Activated T-cell treated with anti-CD3 and anti-CD28 coated beads, Interleukin-2, amount 50 U/mL, for 1 hour (primary cell): Measurements from ENCODE around the gene MYO1H.

ENCODE experiments used
- DNase-seq: peaks from one replicate; pipeline ENCODE4 v3.0.0-alpha.2; 2020

Gene MYO1H

DNA sequence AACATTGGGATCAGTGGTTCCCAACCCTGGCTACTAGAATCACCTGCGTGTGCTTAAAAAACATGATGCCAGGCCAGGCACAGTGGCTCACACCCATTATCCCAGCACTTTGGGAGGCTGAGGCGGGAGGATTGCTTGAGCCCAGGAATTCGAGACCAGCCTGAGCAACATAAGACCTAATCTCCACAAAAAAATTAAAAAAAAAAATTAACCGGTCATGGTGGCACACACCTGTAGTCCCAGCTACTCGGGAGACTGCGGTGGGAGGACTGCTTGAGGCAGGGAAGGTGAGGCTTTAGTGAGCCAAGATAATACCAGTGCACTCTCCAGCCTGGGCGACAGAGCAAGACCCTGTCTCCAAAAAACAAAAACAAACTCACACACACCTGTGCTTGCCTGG lies 127.4 kb downstream of the MYO1H start:
- DNase-seq: no peak

DNA sequence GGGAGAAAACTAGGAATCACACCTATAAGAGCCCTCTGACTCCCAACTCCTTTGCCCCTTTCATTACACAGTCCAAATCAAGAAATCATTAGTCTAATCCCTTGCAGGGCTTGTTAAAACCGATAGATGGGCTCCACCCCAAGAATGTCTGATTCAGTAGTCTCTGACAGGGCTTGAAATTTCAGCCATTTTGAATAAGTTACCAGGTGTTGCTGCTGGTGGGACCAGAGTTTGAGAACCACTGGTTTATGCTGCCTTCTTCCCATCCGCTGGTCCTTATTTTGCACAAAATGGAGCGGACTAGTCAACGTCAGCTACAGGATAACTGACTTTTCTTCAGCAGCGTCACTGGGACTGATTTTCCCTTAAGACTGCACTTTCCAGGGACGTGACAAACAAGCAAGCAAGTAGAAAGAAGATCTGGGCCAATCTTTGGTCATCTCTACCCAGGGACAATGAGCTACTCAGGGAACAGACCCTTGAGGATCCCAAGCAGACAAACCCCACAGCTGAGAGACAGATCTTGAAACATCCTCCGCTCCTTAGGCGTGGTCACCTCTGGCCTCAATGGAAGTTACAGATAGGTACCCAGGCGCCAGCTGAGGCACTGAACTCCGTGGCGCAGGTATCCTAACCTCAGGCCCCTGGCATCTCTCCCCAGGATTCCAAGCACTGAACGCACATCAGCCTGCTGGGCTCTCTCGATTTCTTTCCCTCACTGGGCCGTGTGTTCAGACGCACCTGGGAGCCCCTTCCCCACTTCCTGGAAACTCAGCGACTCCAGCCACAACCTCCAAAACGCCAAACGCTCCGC lies 128.5 kb downstream of the MYO1H start:
- DNase-seq: no peak

DNA sequence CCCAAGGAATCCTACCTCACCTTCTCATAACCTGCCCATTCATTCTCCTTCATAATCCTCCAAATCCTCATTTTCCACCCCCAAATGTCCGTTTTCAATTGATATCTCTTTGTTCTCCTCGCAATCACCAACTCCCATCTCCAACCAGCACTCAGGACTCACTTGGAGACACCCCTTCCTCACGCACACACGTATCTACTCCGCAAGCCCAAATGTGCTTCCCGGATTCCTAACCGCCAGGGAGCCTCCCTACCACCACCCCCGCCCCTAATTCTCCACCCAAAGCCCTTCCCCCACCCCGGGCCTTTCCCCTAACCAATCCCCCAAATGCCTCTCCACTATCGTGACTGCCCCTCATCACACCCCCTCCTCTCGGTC lies 129.1 kb downstream of the MYO1H start:
- DNase-seq: no peak

DNA sequence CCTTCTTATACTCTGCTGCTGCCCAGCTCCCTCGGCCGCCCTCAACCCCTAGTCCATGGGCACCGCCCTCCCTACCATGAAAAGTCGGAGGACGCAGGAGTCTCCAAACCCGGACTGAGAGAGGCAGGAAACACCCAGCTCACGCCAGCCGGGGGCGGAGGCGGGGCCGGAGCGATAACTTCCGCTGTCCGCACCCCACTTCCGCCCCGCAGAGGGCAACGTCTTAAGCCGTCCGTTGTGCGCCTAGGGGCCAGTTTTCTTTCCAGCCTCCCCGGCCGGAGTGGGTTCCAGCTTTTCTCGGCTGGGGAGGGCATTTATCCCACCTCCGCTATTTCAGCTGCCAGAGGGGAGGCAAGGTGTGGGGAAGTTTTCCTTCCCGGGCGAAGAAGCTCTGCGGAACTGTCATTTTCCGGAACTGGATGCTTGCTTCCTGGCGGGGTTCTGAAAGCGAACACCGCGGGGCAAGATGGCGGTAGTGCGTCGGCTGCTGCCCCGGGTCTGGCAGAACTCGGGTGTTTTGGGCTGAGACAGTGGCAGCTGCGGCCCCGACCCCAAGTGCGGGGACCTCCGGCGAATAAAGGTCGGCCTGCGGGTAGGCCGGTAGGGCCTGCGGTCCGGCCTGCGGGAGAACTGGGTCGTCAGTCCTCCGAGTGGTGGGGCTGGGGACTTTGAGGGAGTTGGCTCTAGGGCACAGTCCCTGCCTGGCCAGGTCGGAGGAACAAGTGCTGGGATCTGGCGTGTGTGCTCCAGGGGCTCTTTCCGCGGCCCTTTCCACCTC lies 129.7 kb downstream of the MYO1H start, which contains the start of the genes KCTD10 and UBE3B:
KCTD10 (minus strand) TSS at position 116 of the 778 bp plus-strand sequence; CDS start at position 78, 38 bp downstream.
UBE3B (plus strand) TSS at position 450 of the 778 bp plus-strand sequence. CDS start 5,918 bp downstream, outside the sequence.
- peak; percentile 90 for DNase-seq

DNA sequence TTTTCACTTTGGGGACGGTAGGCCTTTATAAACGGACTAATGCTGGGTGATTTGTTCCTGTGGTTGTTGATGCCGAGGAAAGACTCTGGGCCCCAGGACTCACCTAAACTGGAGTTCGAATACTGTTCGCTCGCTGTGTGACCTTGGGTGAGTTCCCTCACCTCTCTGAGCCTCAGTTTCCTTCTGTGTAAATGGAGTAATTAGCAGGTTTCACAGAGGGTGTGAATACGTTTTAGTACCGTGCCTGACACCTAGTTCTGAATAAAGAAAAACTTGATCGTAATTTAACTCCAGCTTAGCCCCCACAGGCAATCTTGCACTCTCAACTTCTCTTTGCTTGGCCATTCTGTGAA lies 130.2 kb downstream of the MYO1H start:
- DNase-seq: no peak

DNA sequence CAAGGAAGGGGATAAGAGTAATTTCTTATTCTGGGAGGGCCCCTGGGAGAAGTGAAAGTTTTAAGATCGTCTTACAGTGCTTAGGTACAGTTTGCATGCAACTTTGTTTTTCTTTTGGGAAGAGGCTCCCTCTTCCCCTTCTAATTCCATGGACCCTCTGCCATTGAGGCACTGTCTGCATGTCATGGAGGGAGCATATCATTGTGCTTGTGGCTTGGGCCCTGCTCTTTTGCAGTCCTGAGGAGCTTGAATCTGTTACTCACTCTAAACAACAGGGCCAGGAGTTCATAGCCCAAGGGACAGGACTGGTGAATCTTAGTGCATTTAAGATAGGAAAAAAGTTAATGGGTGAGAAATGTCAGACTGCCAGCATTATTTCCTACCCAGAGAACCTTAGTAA lies 132.1 kb downstream of the MYO1H start:
- DNase-seq: no peak

DNA sequence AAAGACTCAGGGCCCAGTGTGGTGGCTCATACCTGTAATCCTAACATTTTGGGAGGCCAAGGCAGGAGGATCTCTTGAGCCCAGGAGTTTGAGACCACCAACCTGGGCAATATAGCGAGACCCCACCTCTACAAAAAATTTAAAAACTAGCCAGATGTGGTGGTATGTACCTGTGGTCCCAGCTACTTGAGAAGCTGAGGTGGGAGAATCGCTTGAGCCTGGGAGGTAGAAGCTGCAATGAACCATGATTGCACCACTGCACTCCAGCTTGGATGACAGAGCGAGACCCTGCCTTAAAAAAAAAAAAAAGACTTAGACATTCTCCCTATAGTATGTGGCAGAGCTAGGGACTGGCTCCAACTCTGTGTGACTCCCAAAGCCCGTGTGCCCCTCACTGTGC lies 132.7 kb downstream of the MYO1H start:
- no peak for DNase-seq

DNA sequence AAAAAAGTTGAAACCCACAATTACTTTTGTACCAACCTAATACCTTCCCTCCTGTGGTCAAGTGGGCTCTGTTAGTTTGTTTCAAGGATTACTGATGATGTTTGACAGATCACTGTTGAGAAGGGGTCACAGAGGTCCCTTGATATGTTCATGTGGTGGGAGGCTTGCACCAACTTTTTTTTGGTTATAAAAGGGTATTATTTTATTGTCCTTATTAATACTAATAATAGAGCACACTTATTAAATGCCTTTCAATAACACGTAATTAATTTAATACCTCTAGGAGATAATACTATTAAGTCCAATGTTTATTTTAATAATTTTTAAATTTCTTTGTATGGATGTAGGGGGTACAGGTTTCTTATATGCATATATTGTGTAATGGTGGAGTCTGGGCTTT lies 134.2 kb downstream of the MYO1H start:
- no peak for DNase-seq

DNA sequence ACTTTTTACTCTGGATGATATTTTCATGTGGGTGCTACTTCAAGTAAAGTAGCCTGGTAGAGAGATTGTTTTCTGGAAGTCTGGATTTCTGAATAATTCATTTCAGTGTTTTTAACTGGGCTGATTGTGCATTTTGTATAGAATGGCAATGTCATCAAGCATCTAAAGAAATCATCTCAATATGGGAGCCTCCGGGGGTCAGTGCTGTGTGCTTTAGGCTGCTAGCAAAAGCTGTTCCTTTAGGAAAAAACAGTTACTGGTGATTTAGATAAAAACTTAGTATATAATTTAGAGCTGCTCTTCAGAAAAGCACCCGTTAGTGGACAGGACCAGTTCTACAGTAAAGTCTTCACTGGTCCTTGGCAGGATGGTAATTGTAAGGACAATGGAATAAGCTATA lies 134.8 kb downstream of the MYO1H start:
- DNase-seq: no peak

DNA sequence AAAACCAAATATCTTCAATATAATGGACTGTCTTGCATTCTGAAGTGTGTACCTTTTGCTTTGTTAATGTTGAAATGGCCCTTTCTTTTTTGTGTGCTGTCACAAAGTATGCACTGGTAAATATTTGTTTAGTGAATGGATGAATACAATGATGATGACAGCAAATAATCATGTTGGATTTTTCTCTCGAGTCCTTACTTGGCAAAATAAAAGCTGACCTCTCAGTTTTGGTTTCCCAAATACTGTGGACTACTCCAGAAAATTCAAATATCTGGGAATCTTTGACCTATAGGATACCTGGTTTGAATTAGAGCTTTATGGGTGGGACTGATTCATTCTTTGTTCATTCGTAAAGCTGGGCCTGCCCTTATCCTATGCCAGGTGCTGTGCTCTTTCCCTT lies 135.2 kb downstream of the MYO1H start:
- no peak for DNase-seq

DNA sequence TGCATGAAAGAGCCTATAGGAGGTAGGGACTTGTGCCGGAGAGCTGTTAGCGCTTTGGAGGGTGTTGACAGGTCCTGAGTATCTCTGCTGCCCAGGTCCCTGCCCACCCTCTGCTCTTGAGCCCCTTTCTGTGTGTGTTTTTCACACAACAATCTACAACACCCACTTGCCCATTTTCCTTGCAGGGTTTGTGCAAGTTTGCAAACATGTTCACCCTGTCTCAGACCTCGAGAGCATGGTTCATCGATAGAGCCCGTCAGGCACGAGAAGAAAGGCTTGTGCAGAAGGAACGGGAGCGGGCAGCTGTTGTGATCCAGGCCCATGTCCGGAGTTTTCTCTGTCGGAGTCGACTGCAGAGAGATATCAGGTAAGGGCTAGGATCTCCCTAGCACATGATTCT lies 135.6 kb downstream of the MYO1H start:
- no peak for DNase-seq

DNA sequence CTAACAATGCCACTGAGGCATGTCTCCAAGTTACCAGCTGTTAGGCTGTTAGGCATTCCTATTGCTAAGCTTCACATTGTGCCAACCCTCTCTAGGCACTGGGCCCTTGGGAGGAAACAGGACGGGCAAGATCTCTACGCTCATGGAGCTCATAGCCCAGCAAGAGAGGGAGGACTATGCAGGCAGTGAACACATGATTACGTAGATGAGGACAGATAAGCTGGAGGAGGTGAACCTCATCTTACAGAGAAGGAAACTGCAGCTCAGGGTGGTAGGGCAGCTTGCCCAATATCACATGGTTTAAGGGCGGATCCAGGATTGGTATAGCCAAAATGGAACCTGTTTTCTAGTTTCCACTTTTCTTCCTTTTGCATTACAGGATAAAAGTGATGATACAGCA lies 137.5 kb downstream of the MYO1H start:
- DNase-seq: no peak

DNA sequence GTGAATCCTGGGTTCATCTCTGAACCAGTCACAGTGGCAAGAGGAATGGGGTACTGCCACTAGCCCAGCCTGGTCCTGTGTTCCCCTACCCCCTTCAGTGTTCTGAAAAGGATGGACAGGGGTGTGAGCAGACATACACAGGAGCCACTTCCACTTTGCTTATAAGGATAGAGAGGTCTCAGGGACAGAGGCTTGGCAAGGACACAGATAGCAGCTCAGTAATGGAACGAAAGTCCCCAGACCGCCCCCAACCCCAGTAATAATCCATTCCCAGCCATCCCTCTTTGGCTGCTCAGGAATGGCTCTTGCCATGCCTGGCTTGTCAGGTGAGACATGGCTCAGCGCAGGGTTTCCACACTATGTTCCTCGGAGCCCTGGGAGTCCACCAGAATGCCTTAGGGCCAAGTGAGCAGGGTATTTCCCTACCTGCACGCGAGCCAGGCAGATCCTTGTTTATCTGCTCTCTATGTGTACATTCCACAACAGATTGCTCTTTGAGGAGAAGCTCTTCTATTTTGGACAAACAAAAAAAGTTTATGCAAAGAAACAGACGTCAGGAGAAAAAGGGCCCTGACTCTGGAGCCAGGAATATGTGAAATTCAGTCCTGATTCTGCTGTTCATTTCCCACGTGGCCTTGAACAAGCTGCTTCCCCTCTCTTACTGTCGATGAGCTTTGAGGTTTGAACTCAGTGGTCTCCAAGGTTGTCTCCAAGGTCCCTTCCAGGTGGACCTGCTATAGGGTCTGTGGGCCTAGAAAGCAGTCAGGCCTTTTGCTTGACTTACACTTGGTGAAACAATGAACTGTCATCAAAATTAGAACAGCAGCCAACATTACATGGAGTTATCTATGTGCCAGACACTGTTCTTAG lies 139.7 kb downstream of the MYO1H start:
- DNase-seq: no peak

DNA sequence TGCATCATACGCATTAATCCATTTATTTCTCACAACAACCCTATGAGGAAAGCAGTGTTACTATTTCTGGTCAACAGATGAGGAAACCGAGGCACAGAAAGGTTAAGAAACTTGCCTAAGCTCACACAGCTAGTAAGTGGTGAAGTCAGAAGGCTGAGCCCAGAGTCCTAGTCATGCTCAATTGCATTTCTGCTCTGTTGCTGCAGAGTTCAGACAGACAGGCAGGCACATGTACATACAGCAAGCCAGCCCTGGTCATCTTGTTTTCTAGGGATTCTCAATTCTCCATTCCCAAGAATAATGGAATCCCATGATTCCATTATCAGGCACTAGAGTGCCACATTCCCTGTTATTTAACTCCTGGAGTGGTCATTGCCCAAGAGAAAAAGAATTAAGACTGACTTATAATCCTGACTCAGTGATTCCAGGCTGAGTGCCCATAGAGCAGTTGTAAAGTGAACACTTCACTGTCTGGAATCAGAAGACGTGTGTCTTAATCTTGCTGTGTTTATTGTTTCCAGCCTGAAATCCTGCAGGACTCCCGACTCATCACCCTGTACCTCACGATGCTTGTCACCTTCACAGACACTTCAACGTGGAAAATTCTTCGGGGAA lies 140.5 kb downstream of the MYO1H start:
- no peak for DNase-seq

DNA sequence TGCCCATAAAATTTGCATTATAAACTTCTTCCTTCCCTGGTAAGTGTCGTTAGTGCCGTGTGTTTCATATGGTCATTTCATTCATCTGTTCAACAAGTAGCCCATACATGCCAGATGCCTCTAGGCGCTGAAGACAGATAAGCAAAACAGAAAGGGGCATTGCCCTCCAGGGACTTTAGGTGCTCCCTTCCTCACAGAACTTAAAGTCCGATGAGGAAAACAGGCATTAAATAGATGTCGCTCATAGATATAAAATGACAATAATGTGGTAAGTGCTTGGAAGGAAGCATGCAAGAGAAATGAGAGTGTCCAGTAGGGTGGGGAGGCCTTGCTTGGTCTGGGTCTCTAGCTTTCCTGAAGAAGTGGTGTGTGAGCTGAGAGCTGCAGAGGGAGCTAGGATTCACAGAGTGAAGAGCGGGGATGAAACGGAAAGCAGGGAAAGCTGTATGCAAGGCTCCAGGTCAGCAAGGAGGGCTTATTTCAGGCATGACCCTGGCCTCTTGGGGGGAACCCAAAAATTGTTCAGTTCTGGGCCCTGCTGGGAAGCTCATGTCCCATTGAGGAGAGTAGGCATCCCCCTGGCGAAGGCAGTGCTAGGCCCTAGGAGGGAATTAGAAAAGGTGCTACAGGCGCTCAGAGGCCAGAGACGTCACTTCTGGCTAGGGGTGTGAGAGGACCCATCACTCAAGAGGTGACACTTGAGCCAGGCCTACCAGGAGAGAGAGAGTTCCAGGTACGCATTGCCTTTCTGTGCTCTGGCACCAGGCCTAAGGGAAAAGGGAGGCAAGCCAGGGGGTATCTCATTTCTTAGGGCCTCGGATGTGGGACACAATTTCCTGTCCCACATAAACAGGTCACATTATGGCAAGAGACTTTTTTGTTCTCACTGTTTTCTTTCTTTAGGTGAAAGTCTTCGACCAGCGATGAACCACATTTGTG lies 141.6 kb downstream of the MYO1H start:
- no peak for DNase-seq

DNA sequence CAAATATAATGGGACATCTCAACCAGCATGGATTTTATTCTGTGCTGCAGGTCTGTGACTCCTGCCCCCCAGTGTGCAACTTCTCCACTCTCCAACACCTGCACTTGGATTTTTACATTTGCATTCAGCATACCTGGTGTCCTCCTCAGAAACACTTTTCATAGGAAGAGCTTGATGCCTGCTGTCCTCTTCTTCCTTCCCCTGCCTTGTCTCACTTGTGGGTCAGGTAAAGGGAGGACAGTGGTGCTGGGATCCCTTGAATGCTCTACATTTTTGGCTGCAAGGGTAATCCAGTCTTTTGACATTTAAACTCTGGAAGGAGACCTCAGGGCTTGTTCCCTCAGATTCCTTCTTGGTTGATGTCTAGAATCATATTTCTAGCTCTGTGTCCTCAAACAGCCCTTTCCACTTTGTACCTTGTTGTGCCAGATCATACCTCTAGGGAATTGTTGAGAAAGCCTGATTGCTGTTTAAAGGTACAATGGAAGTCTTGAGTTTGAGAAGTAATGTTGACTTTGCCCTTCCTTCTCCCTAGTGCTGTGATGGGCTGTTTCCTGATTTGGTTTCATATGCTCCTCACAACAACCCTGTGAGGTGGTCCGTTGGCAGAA lies 142.4 kb downstream of the MYO1H start:
- no peak for DNase-seq

DNA sequence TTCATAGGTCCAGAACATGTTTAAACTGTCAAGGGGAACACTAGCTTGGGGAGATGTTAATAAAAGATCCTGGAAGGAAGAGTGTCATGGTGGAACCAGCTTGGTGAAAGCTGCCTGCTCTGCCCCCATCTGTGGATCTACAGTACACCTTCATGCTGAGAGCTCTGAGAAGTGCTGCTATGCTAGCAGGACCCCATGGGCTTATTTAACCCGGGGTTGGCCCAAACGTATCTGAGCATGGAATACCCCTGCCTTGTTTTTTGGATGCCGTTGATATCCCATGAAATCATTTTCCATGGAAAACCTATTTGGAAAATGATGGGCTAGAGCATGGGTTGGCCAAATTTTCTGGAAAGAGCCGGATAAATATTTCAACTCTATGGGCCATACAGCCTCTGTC lies 144.0 kb downstream of the MYO1H start:
- no peak for DNase-seq

DNA sequence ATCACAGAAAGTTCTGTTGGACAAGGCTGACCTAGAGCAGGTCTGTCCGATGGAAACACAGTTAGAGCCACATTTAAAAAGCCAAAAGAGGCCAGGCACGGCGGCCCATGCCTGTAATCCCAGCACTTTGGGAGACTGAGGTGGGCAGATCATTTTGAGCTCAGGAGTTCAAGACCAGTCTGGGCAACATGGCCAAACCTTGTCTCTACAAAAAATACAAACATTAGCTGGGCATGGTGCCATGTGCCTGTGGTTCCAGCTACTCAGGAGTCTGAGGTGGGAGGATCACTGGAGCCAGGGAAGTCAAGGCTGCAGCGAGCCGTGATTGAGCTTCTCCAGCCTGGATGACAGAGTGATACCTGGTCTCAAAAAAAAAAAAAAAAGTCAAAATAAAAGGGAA lies 144.7 kb downstream of the MYO1H start:
- no peak for DNase-seq

DNA sequence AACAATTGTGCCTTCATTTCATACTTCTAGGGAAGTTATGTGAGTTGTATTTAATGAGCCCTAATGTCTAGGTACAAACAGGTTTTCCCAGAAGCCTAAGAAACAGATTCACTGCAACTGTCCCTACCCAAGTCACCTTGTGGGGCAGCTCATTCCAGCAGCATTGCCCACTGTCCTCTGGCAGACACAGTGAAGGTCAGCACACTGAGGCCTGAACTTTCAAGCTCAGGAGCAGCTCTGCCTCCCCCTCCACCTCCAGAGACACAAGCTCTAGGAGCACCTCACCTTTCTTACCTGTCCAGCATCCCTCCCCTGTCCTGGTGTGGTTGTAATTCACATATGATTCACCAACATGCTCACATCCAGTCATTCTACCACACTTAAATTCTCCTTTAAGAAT lies 145.4 kb downstream of the MYO1H start:
- no peak for DNase-seq

DNA sequence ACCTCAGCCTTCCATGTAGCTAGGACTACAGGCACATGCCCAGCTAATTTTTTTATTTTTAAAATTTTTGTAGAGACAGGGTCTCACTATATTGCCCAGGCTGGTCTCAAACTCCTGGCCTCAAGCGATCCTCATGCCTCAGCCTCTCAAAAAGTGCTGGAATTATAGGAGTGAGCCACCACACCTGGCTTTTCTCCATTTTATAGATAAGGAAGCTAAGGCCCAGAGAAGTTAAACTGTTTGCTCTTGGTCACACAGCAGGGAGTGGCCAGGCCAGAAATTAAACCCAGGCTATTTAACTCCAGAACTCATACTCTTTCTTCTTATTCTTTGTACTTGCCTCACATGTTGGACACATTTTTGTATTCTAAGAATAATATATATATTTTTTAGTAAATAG lies 146.2 kb downstream of the MYO1H start:
- DNase-seq: no peak

DNA sequence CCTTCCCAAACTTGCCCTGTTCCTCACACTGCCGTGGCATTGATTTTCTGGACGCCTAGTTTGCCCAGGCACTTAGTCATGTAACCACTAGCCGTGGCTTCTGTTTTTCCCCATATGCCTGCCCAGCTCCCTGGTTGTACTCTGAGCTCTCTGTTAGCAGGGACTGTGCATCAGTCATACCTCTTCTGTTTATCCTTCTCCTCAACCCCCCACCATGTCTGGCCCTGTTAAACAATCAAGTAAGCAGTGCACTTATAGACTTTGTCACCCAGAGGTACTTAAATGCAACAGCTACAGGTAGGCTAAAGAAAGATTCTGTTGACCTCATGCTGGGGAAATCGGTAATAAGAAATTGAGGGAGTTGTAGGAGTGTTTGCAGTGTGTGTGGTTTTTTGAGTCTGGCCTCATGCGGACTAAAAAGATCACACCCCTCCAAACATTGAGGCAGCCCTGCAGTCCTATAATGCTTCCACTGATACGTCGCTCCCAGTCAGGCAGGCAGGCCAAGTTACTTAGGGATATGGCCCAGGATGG lies 146.7 kb downstream of the MYO1H start:
- DNase-seq: no peak
